ENCODE results near the gene MTFR1L.

DNA sequence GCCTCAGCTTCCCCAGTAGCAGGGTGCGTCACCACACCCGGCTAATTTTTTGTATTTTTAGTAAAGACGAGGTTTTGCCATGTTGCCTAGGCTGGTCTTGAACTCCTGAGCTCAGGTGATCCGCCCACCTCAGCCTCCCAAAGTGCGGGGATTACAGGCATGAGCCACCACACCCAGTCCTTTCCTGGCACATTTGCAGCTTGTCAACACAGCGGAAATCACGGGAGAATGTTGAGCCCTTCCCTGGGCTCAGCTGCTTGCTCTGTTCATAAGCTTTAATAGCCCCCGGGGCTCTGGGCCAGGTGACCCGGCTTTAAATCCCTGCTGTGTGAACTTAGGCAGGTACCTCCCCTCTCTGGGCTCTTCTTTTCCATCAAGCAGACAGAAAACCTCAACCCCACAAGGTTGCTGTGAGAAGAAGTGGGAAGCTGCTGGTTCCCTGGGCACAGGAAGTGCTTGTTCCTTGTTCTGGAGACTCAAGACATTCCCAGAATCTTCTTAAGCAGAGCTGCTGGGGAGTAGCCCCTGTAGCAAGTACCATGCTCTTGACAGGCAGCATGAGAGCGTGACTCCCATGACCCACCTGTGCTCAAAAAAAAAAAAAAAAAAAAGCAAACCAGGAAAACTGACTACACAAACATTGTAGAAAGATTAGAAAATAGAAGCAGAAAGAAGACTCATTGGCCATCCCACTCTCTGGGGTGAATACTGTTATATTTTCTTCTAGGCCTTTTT, 34.3 kb upstream of the MTFR1L start:
- TF ChIP-seq, protein P1, sequence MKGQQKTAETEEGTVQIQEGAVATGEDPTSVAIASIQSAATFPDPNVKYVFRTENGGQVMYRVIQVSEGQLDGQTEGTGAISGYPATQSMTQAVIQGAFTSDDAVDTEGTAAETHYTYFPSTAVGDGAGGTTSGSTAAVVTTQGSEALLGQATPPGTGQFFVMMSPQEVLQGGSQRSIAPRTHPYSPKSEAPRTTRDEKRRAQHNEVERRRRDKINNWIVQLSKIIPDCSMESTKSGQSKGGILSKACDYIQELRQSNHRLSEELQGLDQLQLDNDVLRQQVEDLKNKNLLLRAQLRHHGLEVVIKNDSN (IDR thresholded peaks at IDR 0.05): no peak
- TF ChIP-seq TAF1 (IDR thresholded peaks at IDR 0.05; ENCODE audit: low read depth) (no peak), TEAD4 (IDR thresholded peaks at IDR 0.05) (no peak), RAD21 (IDR thresholded peaks at IDR 0.05; ENCODE audit: low read depth) (no peak)
